K562 treated with DMSO at 1 percent for 12 hours (cell line): ENCODE data around the gene JPH2. TPM values are rescaled to one million over a fixed set of nuclear protein-coding genes. Genes with fewer than 3 reads are reported as not detected.

Experiments
- total RNA-seq: library from RNA; unstranded; fragments of 300-600 nt; gene quantifications from 2 replicates; pipeline ENCODE4 v1.2.3, GENCODE V29; 2022; ENCODE audit not compliant: insufficient read depth

Gene JPH2
- total RNA-seq: not detected in 2 replicates

DNA sequence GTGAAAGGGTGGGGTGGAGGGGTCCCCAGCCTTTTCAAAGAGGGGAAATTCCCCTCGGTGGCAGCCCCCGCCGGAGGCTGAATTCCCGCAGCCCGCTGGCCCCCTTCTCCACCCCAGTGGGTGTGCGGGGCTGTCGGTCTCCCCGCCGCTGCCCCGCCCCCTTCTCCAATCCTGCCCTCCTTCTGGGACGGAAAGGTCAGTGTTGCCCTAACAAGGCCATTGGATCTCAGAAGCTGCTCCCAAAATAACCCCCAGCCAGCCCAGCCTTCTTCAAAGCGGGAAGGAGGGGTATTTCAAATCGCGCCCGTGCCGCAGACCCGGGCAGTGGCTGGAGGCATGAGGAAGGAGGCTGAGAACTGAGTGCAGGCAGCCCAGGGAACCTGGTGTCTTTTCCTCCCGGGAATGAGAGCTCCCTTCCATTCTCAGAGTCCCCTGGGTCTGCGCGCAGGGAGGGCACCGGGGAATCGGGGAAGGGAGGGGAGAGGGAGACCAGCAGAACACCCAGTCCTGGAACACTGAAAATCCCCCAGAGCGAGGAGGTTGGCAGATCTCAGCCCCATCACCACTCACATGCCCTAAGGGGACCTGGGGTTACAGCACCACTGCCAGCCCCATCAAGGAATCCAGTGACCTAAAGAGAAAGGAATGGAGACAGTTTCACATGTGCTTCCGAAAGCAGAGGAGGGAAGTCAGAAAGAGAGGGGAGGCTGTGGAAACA lies at the start of gene JPH2:
Gene JPH2, minus strand, starts transcription at position 135 of the 718 bp plus-strand sequence. CDS start 483 bp downstream, outside the sequence.

DNA sequence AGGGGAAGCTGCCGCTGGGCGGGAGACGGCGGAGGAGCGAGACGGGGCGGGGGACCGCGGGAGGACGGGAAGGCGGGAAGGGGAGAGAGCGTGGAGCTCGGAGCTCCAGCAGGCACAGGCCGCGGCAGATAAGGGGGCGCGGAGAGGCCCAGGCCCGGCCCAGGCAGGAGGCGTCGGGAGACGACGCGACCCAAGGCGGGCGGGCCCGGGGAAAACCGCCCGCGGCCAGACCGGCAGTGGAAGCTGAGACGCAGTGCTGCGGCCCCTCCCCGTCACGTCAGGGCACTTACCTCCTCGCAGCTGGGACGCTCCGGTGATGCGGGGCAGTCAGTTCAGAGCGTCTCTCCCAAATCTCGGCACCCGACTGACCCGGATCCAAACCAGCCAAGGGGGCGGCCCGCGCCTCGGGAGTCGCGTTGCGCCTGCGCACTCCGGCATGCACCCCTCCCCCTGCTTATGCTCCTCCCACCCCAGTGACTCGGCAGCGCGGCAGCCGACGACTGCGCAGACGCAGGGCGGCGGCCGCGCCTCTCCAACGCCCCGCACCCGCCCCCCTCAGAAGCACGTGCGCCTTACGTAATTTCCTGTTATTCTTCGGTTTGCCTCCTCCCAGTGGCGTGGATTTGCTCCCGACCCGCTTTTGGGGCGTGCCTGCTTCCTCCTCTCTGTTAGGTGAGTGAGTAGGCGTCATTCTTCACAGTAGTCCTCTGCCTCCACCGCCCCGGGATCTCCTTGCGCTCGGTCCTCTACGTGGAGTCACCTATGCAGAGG lies 23.6 kb upstream of the JPH2 start, which contains the start of gene OSER1:
Gene OSER1, minus strand, starts transcription at position 366 of the 771 bp plus-strand sequence. CDS start 3,814 bp downstream, outside the sequence.

Other genes starting within 250 kb of the JPH2 start
- 22.2 and 30.6 TPM in 2 replicates for gene OSER1, start 23.6 kb upstream of the JPH2 start, total RNA-seq
- gene GDAP1L1, start 60.1 kb upstream of the JPH2 start, total RNA-seq: 1.4 and 1.6 TPM in 2 replicates
- 2.0 and 4.4 TPM in 2 replicates for gene FITM2, start 124.0 kb upstream of the JPH2 start, total RNA-seq
- not detected in 2 replicates for gene R3HDML, start 149.9 kb upstream of the JPH2 start, total RNA-seq
- 0.48 TPM in 1 of 2 replicates, not detected in the other for gene HNF4A, start 168.5 kb upstream of the JPH2 start, total RNA-seq